Activated naive CD8-positive, alpha-beta T cell (primary cell): ENCODE results near the gene RAD51B.

Experiments used
- H3K27ac Mint-ChIP-seq: one replicate; pipeline ENCODE4 v1.8.0; 2021; ENCODE audit warnings: mixed read lengths
- H3K27me3 Mint-ChIP-seq: one replicate; pipeline ENCODE4 v1.8.0; 2021; ENCODE audit warnings: mixed read lengths
- H3K36me3 Mint-ChIP-seq: one replicate; pipeline ENCODE4 v1.8.0; 2021; ENCODE audit warnings: mixed read lengths
- H3K4me1 Mint-ChIP-seq: one replicate; pipeline ENCODE4 v1.8.0; 2021; ENCODE audit warnings: low read depth, mixed read lengths
- H3K4me3 Mint-ChIP-seq: one replicate; pipeline ENCODE4 v1.8.0; 2021; ENCODE audit warnings: mild to moderate bottlenecking, mixed read lengths
- H3K9me3 Mint-ChIP-seq: one replicate; pipeline ENCODE4 v1.8.0; 2021; ENCODE audit warnings: low read depth, mixed read lengths

Gene RAD51B

GRCh38 chr14:68726093-68726695 lies 906.6 kb downstream of the RAD51B start:
- Mint-ChIP-seq H3K27ac (no peak overlapping the region), H3K36me3 (peaks cover 2% of the 10 kb centered on the region), H3K4me1 (peaks cover 4% of the 10 kb centered on the region), H3K9me3 (no peaks in the 10 kb centered on the region), H3K4me3 (no peak overlapping the region), H3K27me3 (no peaks in the 10 kb centered on the region)

- H3K27ac Mint-ChIP-seq: no peak overlapping the region
- peaks cover 2% of the 10 kb centered on the region for H3K36me3 Mint-ChIP-seq
- H3K4me1 Mint-ChIP-seq: peaks cover 7% of the 10 kb centered on the region
- H3K9me3 Mint-ChIP-seq: no peaks in the 10 kb centered on the region
- H3K4me3 Mint-ChIP-seq: no peak overlapping the region
- H3K27me3 Mint-ChIP-seq: no peaks in the 10 kb centered on the region
Measured at GRCh38 chr14:68727315-68728047, 907.9 kb downstream of the RAD51B start.

- Mint-ChIP-seq H3K27ac (peak overlapping the region; percentile 2), H3K27me3 (no peaks in the 10 kb centered on the region), H3K4me3 (no peak overlapping the region), H3K36me3 (peaks cover 2% of the 10 kb centered on the region), H3K9me3 (no peaks in the 10 kb centered on the region), H3K4me1 (peaks cover 14% of the 10 kb centered on the region)
Measured at GRCh38 chr14:68728342-68729106, 908.9 kb downstream of the RAD51B start.

- Mint-ChIP-seq H3K36me3 (peaks cover 2% of the 10 kb centered on the region), H3K9me3 (no peaks in the 10 kb centered on the region), H3K4me1 (peaks cover 24% of the 10 kb centered on the region), H3K27me3 (no peaks in the 10 kb centered on the region), H3K27ac (no peak overlapping the region), H3K4me3 (no peak overlapping the region)
Measured at GRCh38 chr14:68729556-68729955, 910.0 kb downstream of the RAD51B start.

- Mint-ChIP-seq H3K4me1 (peaks cover 30% of the 10 kb centered on the region), H3K36me3 (peaks cover 2% of the 10 kb centered on the region), H3K4me3 (no peak overlapping the region), H3K27me3 (no peaks in the 10 kb centered on the region), H3K27ac (no peak overlapping the region), H3K9me3 (no peaks in the 10 kb centered on the region)
Measured at GRCh38 chr14:68730348-68730747, 910.8 kb downstream of the RAD51B start.

- H3K4me1 Mint-ChIP-seq: peaks cover 31% of the 10 kb centered on the region
Measured at GRCh38 chr14:68730811-68731425, 911.3 kb downstream of the RAD51B start.

GRCh38 chr14:68733086-68733914 lies 913.7 kb downstream of the RAD51B start:
- H3K27ac Mint-ChIP-seq: peak overlapping the region; percentile 83
- H3K9me3 Mint-ChIP-seq: no peaks in the 10 kb centered on the region
- H3K4me3 Mint-ChIP-seq: peak overlapping the region; percentile 53
- peaks cover 39% of the 10 kb centered on the region for H3K4me1 Mint-ChIP-seq
- H3K27me3 Mint-ChIP-seq: no peaks in the 10 kb centered on the region
- no peaks in the 10 kb centered on the region for H3K36me3 Mint-ChIP-seq

More at GRCh38 chr14:68730811-68731425, 911.3 kb downstream of the RAD51B start:
- Mint-ChIP-seq H3K4me3 (no peak overlapping the region), H3K9me3 (no peaks in the 10 kb centered on the region), H3K36me3 (peaks cover 2% of the 10 kb centered on the region), H3K27ac (no peak overlapping the region), H3K27me3 (no peaks in the 10 kb centered on the region)

GRCh38 chr14:68734231-68734732 lies 914.7 kb downstream of the RAD51B start:
- H3K36me3 Mint-ChIP-seq: no peaks in the 10 kb centered on the region
- no peaks in the 10 kb centered on the region for H3K9me3 Mint-ChIP-seq
- peak overlapping the region; percentile 52 for H3K4me3 Mint-ChIP-seq
- peak overlapping the region; percentile 83 for H3K27ac Mint-ChIP-seq
- H3K27me3 Mint-ChIP-seq: no peaks in the 10 kb centered on the region
- peaks cover 39% of the 10 kb centered on the region for H3K4me1 Mint-ChIP-seq

- no peaks in the 10 kb centered on the region for H3K27me3 Mint-ChIP-seq
- H3K9me3 Mint-ChIP-seq: no peaks in the 10 kb centered on the region
- H3K4me3 Mint-ChIP-seq: no peak overlapping the region
- peaks cover 35% of the 10 kb centered on the region for H3K4me1 Mint-ChIP-seq
- peak overlapping the region; percentile 4 for H3K27ac Mint-ChIP-seq
- no peaks in the 10 kb centered on the region for H3K36me3 Mint-ChIP-seq
Measured at GRCh38 chr14:68735856-68736255, 916.3 kb downstream of the RAD51B start.

GRCh38 chr14:68736471-68736871 lies 916.9 kb downstream of the RAD51B start:
- no peak overlapping the region for H3K4me3 Mint-ChIP-seq
- peaks cover 37% of the 10 kb centered on the region for H3K4me1 Mint-ChIP-seq
- H3K27ac Mint-ChIP-seq: peak overlapping the region; percentile 4
- H3K27me3 Mint-ChIP-seq: no peaks in the 10 kb centered on the region
- no peaks in the 10 kb centered on the region for H3K9me3 Mint-ChIP-seq
- peaks cover 3% of the 10 kb centered on the region for H3K36me3 Mint-ChIP-seq

GRCh38 chr14:68737086-68737485 lies 917.5 kb downstream of the RAD51B start:
- Mint-ChIP-seq H3K9me3 (no peaks in the 10 kb centered on the region), H3K4me1 (peaks cover 37% of the 10 kb centered on the region), H3K27ac (no peak overlapping the region), H3K36me3 (peaks cover 3% of the 10 kb centered on the region), H3K4me3 (no peak overlapping the region), H3K27me3 (no peaks in the 10 kb centered on the region)

- H3K4me3 Mint-ChIP-seq: no peak overlapping the region
- no peaks in the 10 kb centered on the region for H3K27me3 Mint-ChIP-seq
- peaks cover 3% of the 10 kb centered on the region for H3K36me3 Mint-ChIP-seq
- no peaks in the 10 kb centered on the region for H3K9me3 Mint-ChIP-seq
- H3K4me1 Mint-ChIP-seq: peaks cover 26% of the 10 kb centered on the region
- H3K27ac Mint-ChIP-seq: no peak overlapping the region
Measured at GRCh38 chr14:68738559-68738958, 919.0 kb downstream of the RAD51B start.

- H3K27ac Mint-ChIP-seq: no peak overlapping the region
- peaks cover 3% of the 10 kb centered on the region for H3K36me3 Mint-ChIP-seq
Measured at GRCh38 chr14:68739701-68740100, 920.1 kb downstream of the RAD51B start.

More at GRCh38 chr14:68739701-68740100, 920.1 kb downstream of the RAD51B start:
- H3K4me3 Mint-ChIP-seq: no peak overlapping the region
- no peaks in the 10 kb centered on the region for H3K27me3 Mint-ChIP-seq
- H3K4me1 Mint-ChIP-seq: peaks cover 16% of the 10 kb centered on the region
- H3K9me3 Mint-ChIP-seq: no peaks in the 10 kb centered on the region
